ENCODE data around the gene ZNF865.

The ZNF865 gene

DNA sequence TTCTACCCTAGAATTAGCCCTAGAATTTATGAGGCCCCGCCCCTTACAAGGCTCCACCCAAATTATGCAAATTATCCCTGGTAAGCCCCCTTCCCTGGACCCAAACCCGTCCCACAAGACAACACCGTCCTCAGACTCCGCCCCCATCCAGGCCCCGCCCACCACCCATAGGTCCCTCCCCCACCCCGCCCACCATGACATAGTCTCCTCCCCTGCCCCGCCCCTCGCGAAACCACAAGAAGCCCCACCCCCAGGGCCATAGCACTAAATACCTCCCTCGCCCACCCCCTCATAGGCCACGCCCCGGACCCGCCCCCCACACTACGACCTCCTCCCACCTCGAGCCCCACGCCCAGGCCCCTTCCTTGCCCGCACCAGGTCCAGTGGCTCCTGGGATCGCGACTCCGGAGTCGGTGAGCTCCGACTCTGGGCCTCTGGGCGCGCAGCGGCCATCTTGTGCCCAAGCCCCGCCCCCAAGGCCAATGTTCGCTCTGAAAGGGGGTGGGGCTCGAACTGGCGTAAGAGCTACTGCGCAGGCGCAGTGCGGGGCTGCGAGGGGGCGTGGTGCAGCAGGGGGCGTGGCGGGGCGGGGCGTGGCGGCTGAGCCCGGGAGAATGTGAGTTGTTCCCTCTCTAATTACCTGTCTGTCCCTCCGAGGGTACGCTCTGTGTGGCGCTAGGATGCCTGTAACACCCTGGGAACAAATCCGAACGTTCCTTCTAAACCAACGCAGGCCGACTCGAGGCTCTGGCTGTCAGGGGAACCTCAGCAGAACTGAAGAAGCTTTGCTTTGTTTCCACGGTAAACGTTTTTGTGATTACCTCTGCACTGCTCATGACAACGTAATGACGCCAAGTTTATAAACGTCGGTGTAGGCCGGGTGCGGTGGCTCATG is 18.9 kb downstream of the ZNF865 start, which contains the start of gene ZNF784:
ZNF784 (minus strand) TSS at position 458 of the 895 bp plus-strand sequence; CDS start at position 453, 5 bp downstream.
- peak; percentile 93 for DNase-seq (ENCODE audit: low spot score)

DNA sequence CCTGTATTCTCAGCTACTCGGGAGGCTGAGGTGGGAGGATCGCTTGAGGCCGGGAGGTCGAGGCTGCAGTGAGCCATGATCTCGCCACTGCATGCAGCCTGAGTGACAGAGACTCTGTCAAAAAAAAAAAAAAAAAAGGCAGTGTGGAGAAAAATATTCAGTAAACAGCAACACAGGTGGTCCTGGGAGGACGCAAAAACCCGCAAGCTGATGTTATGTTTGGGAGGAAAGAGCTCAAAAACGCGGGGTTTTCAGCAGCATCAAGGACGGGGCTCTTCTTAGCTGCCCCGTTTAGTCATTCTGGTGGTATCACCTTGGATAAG is 19.5 kb downstream of the ZNF865 start:
- no peak for DNase-seq (ENCODE audit: low spot score)

DNA sequence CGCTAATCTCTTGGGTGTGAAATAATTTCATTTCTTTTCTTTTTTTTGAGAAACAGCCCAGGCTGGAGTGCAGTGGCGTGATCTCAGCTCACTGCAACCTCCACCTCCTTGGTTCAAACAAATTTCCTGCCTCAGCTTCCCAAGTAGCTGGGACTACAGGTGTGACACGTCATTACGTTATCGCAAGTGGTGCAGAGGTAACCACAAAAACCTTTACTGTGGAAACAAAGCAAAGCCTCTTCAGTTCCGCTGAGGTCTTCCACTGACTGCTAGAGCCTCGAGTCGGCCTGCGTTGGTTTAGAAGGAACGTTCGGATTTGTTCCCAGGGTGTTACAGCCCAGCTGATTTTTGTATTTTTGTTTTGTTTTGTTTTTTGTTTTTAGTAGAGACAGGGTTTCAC is 20.9 kb downstream of the ZNF865 start:
- no peak for DNase-seq (ENCODE audit: low spot score)

DNA sequence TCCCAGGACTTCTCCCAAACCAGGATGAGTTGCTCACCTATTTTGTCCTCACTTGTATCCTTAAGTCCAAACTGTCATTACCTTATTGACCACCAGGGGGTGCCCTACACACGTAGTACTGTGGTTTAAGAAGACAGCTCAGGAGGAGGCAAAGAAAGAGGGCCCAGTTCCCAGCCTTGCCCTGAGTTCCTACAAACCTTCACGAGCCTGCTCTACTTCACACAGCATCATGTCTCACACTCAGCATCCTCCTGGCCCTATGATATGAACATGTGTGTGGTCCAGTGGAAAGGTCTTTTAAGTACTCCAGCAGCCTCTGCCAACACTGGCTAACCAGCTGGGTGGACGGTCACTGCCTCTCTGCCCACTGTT is 27.0 kb downstream of the ZNF865 start:
- DNase-seq (ENCODE audit: low spot score): no peak

DNA sequence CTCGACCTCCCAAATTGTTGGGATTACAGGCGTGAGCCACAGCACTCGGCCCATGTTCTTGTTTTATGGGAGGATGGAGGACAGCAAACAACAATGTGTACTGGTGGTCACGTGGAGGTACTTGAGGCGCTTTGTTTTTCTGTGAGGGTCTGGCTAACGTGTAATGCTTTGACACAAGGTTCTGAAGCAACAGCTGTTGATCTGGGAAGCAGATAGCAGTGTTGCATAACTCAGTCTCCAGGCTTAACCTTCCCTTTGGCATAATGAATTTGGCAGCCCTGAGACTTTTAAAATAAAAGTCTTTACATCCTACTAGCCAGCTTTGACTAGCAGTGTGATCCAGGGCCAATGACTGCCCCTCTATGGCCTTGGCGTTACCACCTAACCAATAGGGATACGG is 28.4 kb downstream of the ZNF865 start:
- DNase-seq (ENCODE audit: low spot score): no peak

DNA sequence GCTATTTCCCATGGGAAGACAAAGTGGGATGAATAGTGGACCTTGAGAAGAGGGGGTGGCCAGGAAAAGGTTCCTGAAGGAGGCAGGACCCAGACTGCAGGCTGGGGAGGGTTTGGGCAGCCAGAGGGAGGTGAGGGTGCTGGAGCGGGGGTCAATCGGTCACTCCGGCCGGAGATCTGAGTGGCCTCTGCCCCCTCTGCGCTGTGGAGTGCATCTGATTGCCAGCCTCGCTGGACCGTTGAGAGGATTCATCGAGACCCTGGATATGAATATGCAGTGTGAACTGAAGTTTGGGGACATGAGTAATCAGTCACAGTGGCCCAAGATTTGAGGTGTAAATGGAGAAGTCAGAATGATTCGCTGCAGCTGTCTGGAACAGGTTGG is 29.9 kb downstream of the ZNF865 start:
- no peak for DNase-seq (ENCODE audit: low spot score)

DNA sequence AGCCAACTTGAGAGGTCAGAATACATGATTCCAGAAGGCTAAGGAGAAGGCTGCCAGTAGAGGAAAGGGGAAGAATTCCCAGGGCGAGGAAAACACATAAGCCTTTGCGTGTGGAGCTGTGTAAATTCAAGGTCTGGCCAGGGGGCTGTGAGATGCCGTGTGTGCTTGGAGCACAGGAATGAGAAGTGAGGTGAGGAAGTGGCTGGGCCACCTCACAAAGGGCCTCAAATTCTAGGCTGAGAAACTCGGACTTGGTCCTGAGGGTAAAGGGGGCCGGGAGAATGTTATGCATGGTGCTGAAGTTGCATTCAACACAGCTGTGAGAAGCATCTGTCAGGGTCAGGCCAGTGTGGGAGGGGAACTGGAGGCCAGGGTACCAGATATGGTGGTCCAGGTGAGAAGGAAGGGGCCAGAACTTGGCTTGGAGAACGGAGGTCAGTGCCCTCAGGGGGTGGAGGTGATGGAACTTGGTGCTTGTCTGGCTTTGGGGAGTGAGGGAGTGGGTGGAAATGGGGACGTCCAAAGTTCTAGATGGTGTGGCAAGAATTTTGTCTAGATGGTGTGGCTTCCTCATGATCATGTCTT is 30.5 kb downstream of the ZNF865 start:
- no peak for DNase-seq (ENCODE audit: low spot score)

DNA sequence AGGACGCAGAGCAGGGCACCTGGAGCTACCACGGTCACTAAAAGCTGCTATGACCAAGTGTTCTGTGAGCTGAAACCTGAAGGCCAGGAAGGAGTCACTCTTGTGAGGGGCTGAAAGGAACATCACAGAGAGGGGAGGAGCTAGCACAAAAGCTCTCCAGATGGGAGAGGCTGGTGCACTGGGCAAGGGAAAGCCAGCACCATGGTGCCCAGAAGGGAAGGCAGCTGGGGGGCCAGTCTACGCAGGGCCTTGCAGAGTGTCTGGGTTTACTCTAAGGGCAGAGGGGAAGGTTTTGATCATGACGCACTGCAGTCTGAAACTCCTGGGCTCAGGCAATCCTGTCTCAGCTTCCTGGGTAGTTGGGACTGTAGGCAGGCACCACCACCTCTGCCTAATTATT is 31.3 kb downstream of the ZNF865 start:
- no peak for DNase-seq (ENCODE audit: low spot score)

DNA sequence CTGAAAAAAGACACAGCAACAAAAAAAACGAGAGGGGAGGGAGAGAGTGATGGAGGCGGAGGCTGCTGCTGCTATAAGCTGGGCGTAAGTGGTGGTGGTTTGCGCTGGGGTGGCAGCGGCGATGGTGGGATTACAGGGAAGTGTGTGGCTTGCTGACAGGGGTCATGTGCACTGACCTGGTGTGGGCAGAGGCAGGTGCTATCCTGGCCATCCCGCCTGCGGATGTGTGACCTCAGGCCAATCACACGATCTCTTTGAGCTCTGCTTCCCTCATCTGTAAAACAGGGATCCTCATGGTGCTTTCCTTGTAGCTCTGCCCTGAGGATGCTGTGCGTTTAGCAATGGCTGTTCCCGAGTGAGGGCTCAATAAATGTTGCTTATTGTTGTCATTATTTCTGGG is 32.1 kb downstream of the ZNF865 start:
- DNase-seq (ENCODE audit: low spot score): no peak

DNA sequence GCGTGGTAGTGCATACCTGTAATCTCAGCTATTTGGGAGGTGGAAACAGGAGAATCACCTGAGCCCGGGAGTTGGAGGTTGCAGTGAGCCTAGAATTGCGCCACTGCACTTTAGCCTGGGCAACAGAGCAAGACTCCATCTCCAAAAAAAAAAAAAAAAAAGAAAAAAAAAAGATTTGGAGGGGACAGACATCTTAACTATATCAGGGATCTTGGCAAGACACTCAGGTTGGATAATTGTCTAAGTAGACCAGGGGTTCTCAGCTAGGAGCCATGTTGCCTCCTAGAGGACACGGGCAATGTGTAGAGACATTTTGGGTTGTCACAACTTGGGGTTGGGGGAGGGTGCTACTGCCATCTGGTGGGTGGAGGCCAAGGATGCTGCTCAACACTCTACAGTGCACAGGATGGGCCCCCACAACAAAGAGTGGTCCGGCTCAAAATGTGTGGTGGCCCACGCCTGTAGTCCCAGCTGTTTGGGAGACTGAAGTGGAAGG is 33.5 kb downstream of the ZNF865 start:
- DNase-seq (ENCODE audit: low spot score): no peak

DNA sequence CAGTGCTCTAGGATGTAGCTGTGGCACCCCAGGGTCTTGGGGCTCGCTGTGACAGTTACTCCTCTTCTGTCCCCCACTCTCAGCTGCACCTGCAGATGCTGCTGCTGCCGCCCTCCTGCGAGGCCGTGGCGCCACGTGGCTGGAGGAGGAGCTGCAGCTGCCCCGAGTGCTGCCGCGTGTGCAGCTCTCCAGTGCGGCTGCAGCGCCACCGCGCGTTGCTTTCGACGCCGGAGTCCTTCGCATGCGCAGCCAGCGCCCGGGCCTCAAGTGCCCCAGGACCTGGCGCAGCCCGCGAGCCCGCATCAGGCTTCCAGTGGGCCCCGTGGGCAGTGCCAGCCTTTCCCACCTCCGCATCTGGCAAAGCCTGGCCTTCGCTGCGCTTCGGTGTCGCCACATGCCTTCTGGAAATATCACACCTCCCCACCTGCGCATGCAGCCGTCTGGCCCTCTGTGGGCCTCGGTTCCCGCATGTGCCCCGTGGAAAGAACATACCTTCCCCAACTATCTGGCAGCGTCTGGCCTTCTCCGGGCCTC is 34.7 kb downstream of the ZNF865 start:
- no peak for DNase-seq (ENCODE audit: low spot score)

DNA sequence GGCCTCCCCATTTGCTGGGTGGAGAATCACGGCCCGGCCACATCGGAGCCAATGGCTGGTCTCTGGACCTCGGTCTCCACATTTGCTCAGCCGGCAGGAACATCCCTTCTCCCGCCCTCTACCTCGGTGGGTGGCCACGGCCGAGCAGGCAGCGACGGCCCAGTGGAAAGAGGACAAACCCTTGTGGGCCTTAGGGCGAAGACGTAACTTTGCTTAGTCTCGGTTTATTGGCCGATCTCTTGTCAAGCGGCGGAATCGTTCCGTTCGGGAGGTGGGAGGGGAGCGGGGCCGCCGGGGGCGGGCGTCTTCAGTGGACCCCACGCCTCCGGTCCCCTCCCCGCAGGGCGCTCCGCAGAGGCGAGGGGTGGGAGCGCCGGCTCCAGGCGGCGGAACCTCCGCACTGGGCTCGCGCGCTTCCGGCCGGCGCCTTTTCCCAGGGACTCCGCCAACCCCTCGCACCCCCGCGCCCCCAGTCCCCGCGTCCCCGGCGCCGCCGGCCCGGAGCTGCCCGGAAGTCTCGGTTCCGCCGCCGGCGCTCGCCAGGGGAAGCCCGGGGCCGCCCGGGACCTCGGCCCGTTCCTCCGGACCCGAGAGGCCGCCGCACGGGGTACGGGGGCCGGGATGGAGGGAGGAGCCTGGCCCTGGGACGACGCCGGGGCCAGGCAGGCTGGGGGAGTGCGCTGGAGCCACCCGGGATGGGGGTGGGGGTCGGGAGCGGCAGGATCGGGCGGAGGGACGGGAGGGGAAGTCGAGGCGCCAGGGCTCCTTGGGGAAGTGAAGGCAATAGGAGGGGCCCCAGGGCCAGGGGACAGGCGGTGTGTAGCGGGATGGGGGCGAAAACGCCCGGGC is 35.4 kb downstream of the ZNF865 start, which contains the start of gene ZNF580:
ZNF580 (plus strand) TSS at position 426 of the 849 bp plus-strand sequence. CDS start 1,507 bp downstream, outside the sequence.
- DNase-seq (ENCODE audit: low spot score): no peak

DNA sequence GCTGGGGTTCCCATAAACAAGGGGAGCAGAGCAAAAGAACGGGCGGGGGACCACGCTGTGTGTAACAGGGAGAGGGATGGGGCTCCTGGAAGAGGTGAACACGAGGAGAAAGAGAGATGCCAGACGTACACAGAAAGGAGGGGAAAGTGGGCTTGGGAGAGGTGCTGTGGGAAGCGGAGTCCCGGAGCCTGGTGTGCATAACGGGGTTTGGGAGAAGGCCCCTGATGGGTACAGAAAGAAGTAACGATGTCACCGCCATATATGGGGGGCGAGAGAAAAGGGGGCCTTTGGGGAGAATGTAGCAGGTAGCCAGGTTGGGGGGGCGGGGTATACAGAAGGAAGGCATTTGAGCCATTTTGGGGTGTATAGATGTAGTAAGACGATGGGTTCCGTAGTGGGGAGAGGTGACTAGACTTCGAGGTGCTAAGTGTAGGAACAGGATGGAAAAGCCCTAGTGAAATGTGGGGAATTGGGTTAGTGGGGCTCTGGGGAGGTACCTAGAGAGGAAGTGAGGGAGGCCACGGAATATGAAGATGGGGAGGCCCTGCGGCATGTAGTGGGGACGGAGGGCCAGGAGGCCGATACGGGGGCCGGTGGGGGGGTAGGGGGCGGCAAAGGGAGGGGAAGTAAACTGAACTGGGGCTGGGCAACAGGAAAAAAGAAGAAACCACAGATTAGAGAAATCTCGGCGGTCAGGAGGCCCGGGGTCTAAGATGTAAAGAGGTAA is 36.1 kb downstream of the ZNF865 start:
- DNase-seq (ENCODE audit: low spot score): no peak

DNA sequence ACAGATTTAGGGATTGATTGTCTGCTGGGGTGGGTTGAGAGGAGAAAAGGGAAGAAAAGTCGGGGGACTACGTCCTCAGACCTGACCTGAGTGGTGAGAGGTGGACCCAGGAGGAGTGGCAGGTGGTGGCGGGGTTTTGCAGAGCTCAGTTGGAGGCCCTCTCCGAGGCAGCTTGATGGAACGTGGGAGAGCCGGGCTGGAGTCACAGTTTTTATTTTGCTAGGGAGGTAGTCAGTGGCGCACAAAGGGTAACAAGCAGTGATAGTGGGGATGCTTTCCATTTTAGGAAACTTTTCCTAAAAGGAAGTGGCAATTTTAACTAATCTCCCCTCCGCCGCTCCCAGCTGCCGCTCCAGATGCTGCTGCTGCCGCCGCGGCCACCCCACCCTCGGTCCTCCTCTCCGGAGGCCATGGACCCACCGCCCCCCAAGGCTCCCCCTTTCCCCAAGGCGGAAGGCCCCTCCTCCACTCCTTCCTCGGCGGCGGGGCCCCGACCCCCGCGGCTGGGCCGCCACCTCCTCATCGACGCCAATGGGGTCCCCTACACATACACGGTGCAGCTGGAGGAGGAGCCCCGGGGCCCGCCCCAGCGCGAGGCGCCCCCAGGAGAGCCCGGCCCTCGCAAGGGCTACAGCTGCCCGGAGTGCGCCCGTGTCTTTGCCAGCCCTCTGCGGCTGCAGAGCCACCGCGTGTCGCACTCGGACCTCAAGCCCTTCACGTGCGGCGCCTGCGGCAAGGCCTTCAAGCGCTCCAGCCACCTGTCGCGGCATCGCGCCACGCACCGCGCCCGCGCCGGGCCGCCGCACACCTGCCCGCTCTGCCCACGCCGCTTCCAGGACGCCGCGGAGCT is 36.9 kb downstream of the ZNF865 start:
- no peak for DNase-seq (ENCODE audit: low spot score)

DNA sequence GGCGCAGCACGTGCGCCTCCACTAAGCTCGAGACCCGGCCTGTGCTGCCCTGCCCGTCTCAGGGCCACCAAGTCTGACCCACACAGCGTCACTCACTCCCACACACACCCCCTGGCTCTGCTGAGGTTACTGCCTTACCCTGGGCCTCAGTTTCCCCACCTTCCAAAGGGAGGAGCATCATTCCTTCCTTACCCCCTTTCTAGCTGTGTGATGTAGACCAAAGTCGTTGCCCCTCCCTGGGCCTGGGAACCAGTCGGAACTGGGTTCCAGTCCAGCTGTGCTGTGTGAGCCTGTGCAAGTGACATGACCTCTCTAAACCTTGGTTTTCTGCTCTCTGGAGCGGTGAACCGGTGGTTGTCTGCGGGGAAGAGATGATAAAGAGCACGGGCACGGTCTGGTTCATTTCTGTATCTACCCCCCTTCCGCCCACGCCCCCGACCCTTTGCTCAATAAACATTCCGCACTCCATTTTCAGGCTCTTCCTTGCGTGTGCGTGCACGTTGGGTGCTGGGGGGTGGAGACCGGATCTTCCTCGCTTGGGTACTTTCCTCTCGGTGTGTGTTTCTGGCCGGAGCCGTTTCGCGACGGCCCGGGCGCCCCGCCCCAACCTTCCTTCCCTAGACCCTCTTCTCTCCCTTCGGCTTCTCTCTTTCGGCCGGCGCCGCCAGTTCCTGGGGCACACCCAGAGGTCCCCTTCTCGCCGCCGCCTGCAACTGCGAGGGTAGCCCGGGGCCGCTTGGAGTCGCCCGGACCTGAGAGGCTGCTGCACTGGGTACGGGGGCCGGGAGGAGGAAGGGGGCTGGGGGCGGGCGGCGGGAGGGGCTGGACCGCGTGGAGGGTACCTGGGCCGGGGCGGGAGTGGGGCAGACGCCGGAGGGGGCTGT is 37.8 kb downstream of the ZNF865 start, which contains the start of gene ZNF581:
ZNF581 (plus strand) TSS at position 647 of the 884 bp plus-strand sequence. CDS start 923 bp downstream, outside the sequence.
- DNase-seq (ENCODE audit: low spot score): peak; percentile 94

DNA sequence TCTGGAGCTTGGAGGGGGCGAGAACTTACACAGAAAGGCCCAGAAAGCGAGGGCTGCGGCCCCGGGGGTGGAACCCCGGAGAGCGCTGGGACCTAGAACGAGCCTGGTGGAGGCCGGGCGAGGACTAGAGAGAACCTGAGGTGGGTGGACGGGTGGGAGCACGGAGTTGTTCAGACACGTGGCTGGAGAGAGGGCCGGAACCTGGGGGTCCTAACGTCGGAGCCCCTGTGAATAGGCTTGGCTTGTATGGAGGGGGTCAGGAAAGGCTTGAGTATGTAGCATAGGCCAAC is 38.4 kb downstream of the ZNF865 start:
- no peak for DNase-seq (ENCODE audit: low spot score)

DNA sequence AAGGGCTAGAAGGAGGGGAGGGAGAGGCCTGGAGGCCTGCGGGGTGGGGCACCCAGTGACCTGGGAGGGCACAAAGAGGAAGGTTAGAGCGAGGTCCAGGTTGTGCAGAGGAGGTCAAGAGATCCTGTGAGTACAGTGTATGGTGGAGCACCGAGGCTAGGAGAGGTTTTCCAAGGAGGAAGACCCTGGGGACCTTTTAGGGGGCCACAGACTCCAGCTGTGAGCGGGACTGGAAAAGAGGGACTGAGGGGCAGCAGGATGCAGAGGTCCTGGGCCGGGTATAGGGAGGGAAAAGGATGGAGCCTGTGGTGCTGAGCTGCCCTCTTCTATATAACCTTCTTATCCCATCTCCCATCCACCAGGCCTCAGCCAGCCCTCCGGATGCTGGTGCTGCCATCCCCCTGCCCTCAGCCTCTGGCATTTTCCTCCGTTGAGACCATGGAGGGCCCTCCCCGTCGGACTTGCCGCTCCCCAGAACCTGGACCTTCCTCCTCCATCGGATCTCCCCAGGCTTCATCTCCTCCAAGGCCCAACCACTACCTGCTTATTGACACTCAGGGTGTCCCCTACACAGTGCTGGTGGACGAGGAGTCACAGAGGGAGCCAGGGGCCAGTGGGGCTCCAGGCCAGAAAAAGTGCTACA is 38.9 kb downstream of the ZNF865 start:
- no peak for DNase-seq (ENCODE audit: low spot score)

DNA sequence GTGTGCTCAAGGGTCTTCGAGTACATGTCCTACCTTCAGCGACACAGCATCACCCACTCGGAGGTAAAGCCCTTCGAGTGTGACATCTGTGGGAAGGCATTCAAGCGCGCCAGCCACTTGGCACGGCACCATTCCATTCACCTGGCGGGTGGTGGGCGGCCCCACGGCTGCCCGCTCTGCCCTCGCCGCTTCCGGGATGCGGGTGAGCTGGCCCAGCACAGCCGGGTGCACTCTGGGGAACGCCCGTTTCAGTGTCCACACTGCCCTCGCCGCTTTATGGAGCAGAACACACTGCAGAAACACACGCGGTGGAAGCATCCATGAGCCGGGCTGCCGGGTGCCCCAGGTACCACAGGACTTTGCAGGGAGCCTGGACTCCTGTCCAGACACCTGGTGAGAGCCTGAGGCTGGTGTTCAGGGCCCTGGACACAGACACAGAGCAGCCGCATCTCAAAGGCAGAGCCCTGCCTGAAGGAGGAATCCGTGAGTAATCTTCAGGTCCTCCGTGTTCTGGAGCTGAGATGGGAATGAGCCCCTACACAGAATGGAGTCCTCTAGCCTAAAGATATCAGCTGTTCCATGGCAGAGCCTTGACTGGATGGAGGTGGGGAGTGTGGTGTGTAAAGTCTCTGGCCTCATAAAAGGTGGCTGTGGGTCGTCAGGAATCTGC is 39.5 kb downstream of the ZNF865 start:
- DNase-seq (ENCODE audit: low spot score): no peak

DNA sequence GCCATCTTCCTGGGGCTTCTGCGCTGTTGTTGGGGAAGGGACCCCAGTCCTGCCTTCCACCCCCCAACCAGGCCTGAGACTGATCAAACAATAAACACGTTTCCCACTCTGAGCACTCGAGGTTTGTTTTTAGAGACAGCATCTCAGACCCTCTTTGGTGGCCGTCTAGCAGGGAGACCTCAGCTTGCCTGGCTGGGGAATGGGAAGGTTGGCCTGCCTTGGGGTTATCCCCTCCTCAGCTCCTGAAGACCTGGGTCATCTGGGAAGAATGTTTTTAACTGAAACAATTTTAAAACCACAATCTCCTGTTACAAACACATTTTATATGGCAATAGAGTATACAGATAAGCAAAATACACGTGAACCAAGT is 40.0 kb downstream of the ZNF865 start:
- no peak for DNase-seq (ENCODE audit: low spot score)

Data from HuH-7 (cell line).